ENCODE measurements around the gene CNTRL. TPM values are rescaled to one million over a fixed set of nuclear protein-coding genes. Genes with fewer than 3 reads are reported as not detected.
A peak's percentile ranks its signal among the peaks of the same experiment; 100 is the strongest.

Gene CNTRL
- total RNA-seq, 1 donor from 2014 or later: 27.6 TPM

DNA sequence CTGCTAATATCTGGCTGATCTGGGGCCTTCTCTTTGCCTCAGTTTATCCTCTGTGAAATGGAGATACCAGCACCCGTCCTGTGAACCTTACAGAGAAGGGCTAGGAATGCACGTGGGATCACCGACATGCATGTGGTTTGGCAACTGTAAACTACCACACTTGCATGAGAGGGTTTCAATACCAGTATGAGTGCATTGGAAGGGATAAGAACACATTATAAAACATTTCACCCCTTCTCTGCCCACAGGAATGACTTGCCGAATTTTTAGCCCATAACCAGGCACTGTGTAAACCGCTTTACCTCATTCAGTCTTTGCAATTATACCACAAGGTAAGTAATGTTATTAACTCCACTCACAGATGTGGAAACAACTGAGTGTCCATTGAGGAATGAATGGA lies 135.8 kb downstream of the CNTRL start:
- TF ChIP-seq, protein P1, sequence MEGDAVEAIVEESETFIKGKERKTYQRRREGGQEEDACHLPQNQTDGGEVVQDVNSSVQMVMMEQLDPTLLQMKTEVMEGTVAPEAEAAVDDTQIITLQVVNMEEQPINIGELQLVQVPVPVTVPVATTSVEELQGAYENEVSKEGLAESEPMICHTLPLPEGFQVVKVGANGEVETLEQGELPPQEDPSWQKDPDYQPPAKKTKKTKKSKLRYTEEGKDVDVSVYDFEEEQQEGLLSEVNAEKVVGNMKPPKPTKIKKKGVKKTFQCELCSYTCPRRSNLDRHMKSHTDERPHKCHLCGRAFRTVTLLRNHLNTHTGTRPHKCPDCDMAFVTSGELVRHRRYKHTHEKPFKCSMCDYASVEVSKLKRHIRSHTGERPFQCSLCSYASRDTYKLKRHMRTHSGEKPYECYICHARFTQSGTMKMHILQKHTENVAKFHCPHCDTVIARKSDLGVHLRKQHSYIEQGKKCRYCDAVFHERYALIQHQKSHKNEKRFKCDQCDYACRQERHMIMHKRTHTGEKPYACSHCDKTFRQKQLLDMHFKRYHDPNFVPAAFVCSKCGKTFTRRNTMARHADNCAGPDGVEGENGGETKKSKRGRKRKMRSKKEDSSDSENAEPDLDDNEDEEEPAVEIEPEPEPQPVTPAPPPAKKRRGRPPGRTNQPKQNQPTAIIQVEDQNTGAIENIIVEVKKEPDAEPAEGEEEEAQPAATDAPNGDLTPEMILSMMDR (conservative IDR thresholded peaks at IDR 0.05): no peak
- Mint-ChIP-seq H3K36me3 (ENCODE audit: low read depth) (no peaks in the 10 kb centered on the region), H3K4me1 (peaks cover 5% of the 10 kb centered on the region), H3K4me3 (no peak overlapping the region), H3K9me3 (no peaks in the 10 kb centered on the region), H3K27ac (ENCODE audit: unreplicated experiment) (no peak overlapping the region), H3K27me3 (ENCODE audit: low read depth) (no peaks in the 10 kb centered on the region)
- DNase-seq (ENCODE audit: low read depth, low spot score): no peak

DNA sequence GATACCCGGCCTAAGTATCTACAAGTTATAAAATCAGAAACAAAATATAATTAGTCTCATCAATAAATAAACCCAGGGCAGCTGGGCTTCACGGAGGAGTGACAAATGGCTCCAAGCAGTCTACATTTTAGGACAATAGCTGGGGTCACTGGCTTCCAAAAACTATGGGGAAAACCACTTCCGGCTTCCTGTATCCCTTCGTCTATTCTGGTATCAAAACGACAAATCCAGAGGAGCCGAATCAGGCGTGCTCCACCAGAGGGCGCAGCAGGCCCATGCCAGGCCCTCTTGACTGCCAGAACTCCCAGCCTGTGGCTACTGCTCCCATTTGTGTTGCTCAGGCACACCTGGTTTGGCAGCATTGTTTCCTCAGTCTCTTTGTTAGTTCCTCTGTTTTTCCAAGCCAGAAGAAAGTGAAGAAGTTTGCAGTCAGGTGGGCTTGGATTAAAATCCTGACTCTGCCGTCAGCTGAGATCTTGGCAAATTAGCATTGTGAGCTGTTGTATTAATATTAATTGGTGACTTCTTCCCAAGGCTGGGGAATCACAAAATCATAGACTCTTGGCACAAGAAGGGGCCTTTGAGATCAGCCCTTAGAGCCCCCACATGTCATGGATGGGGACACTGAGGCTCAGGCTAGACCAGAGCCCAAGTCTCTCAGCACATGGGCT lies 138.5 kb downstream of the CNTRL start:
- TF ChIP-seq, protein P1 (conservative IDR thresholded peaks at IDR 0.05): peak; percentile 99
- peak; percentile 88 for DNase-seq (ENCODE audit: low read depth, low spot score)

DNA sequence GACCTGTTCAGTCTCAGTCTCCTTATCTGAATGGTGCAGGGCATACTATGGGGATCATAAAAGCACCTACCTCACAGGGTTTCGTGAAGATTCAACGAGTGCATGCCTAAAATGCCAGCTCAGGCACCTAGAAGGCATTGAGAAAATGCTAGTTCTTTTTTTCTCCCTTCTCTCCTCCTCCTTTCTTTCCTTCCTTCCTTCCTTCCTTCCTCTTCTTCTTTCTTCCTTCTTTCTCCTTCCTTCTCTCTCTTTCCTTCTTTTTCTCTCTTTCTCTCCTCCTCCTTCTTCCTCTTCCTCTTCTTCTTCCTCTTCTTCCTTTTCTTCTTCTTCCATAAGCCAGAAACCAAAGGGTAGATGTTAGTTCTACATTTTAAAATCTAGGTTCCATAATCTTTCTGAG lies 139.2 kb downstream of the CNTRL start:
- Mint-ChIP-seq H3K4me1 (peaks cover 5% of the 10 kb centered on the region), H3K27ac (ENCODE audit: unreplicated experiment) (no peak overlapping the region), H3K36me3 (ENCODE audit: low read depth) (no peaks in the 10 kb centered on the region), H3K9me3 (no peaks in the 10 kb centered on the region), H3K4me3 (no peak overlapping the region), H3K27me3 (ENCODE audit: low read depth) (no peaks in the 10 kb centered on the region)
- TF ChIP-seq, protein P1 (conservative IDR thresholded peaks at IDR 0.05): no peak
- no peak for DNase-seq (ENCODE audit: low read depth, low spot score)

More for the DNA sequence above, 138.5 kb downstream of the CNTRL start:
- Mint-ChIP-seq H3K27me3 (ENCODE audit: low read depth) (no peaks in the 10 kb centered on the region), H3K9me3 (no peaks in the 10 kb centered on the region), H3K4me1 (peaks cover 5% of the 10 kb centered on the region), H3K4me3 (no peak overlapping the region), H3K36me3 (ENCODE audit: low read depth) (no peaks in the 10 kb centered on the region), H3K27ac (ENCODE audit: unreplicated experiment) (peak overlapping the region; percentile 58)

DNA sequence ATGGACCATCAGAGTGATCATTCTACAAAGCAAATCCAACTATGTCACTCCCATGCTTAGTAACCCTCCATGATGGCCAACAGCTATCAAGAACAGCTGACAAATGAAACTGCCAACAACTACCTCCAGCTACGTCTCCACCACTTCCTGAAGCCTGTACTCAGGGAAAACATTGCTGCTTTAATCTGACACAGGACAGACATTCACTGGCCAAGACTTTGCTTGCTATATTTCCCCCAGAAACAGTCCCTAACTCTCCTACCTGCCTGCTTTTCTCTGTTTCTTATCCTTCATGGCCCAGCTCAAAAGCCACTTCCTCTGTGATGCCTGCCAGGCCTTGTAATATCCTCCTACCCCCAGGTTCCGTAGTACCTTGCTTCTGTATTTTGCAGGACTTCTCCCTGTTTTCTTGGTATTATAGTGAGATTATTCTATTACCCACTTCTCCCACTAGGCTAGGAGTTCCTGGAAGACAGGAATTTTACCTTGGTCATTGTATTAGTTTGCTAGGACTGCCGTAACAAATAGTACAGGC lies 141.6 kb downstream of the CNTRL start:
- TF ChIP-seq, protein P1 (conservative IDR thresholded peaks at IDR 0.05): no peak
- no peaks in the 10 kb centered on the region for H3K27me3 Mint-ChIP-seq (ENCODE audit: low read depth)
- no peak overlapping the region for H3K4me3 Mint-ChIP-seq
- DNase-seq (ENCODE audit: low read depth, low spot score): no peak
- no peaks in the 10 kb centered on the region for H3K36me3 Mint-ChIP-seq (ENCODE audit: low read depth)
- no peak overlapping the region for H3K27ac Mint-ChIP-seq (ENCODE audit: unreplicated experiment)
- H3K9me3 Mint-ChIP-seq: no peaks in the 10 kb centered on the region
- peaks cover 18% of the 10 kb centered on the region for H3K4me1 Mint-ChIP-seq

DNA sequence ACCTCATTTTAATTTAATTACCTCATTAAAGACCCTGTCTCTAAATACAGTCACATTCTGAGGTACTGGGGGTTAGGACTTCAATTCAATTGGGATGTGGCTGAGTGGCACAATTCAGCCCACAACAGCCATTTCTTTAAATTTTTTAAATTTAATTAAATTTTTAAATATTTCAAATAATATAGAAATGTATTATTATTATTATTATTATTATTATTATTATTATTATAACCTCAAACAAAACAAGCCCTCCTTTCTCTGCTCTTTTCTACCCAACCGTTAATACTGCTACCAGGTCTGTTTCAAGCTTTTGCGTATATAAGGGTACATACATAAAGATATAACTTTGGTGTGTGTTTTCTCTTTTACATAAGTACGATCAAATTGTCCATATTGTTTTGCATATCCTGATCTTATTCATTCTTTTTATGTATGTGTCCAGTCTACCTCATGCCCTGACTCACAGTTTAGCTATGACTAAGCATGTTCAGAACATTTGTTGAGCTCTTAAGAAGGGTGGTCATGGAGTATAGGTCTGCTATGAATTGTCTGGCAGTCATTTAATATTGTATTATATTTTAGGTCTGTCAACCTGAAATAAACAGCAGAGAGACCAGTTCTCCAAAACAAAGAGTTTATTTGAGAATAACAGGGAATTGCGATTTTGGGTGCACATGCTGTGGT lies 143.0 kb downstream of the CNTRL start:
- DNase-seq (ENCODE audit: low read depth, low spot score): no peak
- TF ChIP-seq, protein P1 (conservative IDR thresholded peaks at IDR 0.05): no peak
- Mint-ChIP-seq H3K36me3 (ENCODE audit: low read depth) (no peaks in the 10 kb centered on the region), H3K9me3 (no peaks in the 10 kb centered on the region), H3K4me1 (peaks cover 29% of the 10 kb centered on the region), H3K27me3 (ENCODE audit: low read depth) (no peaks in the 10 kb centered on the region), H3K27ac (ENCODE audit: unreplicated experiment) (no peak overlapping the region), H3K4me3 (no peak overlapping the region)
